ENCODE measurements around the gene MT4.
A peak's percentile ranks its signal among the peaks of the same experiment; 100 is the strongest.
"Not testable (repeated sequence)": the region's sequence is repeated elsewhere in the genome, so short reads cannot be mapped to it uniquely, and the experiment has no call there.

Gene MT4

DNA sequence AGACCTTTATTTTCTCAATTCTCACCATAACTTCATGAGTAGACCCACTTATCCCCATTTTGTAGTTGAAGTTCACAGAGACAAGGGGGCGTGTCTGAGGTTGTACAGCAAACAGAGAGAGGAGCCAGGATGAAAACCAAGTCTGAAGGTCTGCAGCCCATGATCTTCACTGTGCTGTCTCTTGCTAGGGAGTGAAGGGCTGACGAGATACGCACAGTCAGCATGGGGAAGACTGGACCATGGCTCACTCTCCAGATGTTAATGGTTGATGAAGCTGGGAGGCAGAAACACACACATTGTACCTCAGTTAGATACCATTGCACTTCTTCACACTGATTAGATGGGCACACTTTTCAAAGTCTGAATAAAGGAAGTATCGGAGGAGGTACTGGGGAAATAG is 5.8 kb upstream of the MT4 start:
- no peak for DNase-seq (ENCODE audit: low read depth)

DNA sequence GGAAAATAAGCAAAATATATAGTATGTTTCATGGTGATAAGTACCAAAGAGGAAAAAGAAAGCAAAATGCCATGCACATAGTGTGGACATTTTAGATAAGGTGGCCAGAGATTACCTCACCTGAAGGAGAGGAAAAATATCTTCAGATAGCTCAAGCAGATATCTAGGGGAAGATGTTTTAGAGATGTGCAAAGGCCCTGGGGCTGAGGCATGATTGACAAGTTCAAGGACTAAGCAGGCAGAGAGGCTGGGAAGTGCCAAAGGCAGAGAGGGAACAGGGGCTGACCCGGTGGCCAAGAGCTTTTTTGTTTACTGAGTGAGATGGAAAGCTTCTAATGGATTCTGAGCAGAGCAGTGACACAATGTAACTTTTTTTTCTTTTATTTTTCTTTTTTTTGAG is 4.4 kb upstream of the MT4 start:
- DNase-seq (ENCODE audit: low read depth): no peak

DNA sequence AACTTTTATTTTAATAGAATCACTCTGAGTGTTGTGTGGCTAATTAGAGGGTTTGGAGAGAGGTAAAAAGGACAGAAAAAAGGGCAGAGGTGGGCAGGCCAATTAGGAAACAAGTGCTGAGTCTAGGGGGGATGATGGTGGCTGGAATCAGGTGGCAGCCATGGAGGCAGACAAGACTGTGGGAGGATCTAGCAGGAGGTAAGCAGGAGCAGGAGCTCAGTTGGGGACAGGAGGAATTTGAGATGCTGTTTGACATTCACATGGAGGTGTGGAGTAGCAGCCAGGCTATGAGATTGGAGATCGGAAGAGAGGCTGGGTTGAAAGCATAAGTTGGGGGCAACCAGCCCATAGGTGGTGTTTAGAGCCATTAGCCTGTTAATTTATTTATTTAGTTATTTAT is 3.7 kb upstream of the MT4 start:
- DNase-seq (ENCODE audit: low read depth): no peak

DNA sequence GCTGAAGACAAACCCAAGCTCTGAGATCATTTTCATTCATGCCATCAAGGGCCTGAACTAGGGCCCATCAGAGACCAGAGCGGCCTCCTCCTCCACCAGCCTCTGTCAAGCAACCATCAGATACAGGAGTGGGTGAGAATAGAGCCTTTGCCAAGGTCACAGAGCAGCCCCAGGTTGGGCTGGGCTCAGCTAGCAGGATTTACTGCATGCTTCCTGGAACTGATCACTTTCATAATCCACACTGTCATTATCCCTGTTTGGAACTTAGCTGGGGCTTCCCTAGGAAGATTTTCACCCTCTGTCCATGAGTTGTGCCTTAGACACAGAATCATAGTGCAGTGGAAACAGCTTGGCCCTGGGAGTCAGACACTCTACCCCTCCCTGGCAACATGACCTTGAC is 5.1 kb downstream of the MT4 start:
- DNase-seq (ENCODE audit: low read depth): no peak

DNA sequence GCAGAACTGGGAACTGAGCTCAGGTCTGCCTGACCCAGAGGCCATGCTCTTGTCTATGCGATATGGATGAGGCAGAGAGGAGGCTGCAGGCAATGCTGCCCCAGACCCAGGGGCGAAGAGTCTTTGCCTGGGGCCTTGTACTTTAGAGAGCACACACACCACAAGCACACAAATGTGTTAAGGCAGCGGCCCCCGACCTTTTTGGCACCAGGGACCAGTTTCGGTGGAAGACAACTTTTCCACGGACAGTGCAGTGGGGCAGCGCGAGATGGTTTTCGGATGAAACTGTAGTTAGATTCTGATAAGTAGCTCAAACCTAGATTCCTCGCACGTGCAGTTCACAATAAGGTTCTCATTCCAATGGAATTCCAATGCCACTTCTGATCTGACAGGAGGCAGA is 6.7 kb downstream of the MT4 start:
- DNase-seq (ENCODE audit: low read depth): no peak

DNA sequence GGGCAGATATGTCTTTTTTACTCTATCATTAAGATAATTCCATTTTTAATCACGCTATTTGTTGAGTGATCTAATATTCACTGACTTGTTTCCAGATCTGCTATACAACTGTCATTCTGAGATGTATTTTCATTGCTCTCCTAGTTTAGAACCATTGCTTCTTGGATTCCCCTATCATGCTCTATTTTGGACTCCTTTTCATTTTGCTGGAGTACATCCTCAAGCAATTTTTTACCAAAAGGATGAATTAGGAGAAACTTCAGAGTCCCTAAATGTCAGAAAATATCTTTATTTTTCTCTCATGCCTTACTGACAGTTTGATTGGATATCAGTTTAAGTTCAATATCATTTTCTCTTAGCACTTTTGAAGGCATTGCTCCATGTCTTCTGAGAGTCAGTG is 9.8 kb downstream of the MT4 start:
- DNase-seq (ENCODE audit: low read depth): no peak

DNA sequence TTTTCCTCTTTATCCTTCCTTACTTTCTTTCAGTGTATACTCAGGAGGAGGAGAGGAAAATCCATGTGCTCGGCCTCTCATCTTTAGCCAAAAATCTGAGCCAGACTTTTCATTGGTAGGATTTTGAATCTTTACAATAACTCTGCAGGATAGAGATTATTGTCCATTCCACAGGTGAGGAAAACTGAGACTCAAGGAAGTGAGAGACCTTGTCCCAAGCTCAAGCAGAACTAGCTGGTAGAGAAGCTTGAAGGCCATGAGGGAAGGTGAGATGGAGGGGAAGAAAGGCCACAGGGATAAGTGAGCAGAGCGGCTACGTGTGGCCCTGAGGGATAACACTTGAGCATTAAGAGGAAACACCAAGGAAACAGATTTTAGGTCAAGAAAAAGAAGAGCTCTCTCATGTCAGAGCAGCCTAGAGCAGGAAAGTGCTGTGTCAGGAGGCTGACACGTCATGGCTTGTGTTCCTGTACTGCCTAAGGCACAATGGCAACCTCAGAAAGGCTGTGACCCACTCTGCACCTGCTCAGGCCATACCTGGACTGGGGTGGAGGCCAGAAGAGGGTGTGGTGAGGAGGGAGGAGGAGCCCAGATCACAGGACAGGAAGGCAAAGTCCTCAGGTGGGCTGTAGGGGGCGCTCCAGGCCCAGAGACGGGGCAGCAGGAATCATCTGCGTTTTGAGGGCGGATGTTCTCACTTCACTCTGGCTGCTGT is 11.9 kb downstream of the MT4 start:
- peak; percentile 78 for DNase-seq (ENCODE audit: low read depth)

DNA sequence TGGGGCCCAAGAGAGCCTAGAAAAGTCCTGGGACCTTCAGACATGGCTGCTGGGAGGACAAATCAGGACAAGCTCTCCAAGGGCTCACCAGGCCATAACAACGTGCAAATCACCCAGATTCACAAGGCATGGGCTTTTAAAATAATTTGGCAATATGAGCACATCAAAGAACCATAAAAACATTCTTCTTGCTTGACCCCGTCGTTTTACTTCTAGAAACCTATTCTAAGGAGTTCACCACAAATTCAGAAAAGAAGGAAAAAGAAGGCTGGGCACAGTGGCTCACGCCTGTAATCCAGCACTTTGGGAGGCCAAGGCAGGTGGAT is 12.4 kb downstream of the MT4 start:
- no peak for DNase-seq (ENCODE audit: low read depth)

DNA sequence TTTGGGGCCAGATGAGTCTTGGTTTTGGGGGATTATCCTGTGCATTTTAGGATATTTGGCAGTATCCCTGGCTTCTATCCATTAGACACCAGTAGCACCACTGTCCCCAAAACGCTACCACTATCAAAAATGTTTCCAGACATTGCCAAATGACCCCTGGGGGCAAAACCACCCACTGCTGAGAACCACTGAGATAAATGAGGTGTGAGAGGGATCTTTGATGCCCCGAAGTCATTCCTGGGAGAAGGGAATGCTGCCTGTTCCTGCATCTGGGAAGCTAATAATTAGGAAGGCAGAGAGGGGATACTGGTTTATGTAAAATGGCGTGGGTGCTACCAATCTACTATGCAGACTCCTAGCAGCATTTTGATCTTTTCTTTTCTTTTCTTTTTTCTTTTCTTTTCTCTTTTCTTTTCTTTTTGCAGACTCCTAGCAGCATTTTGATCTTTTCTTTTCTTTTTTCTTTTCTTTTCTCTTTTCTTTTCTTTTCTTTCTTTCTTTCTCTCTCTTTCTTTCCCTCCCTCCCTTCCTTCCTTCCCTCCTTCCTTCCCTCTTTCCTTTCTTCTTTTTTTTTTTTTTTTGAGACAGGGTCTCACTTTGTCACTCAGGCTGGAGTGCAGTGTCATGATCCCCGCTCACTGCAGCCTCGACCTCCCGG is 15.6 kb downstream of the MT4 start:
- no peak for DNase-seq (ENCODE audit: low read depth)

DNA sequence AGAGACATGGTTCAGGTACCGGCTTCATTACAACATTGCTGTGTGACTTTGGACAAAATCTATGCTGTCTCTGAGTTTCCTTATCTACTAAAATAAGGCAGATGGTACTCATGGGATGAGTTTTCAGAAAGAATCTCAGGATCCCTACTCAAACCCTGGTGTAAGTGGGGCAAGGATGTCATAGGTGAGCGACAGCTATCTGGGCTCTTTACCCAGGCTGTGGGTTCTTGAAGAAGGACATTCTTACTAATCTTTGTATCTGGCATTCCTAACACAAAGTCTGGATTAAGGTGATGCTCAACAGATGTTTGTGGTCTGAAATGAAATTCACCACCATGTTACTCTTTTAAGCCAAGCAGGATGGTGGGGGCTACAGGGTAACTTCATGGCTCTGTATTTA is 18.0 kb downstream of the MT4 start:
- DNase-seq (ENCODE audit: low read depth): not testable (repeated sequence)

DNA sequence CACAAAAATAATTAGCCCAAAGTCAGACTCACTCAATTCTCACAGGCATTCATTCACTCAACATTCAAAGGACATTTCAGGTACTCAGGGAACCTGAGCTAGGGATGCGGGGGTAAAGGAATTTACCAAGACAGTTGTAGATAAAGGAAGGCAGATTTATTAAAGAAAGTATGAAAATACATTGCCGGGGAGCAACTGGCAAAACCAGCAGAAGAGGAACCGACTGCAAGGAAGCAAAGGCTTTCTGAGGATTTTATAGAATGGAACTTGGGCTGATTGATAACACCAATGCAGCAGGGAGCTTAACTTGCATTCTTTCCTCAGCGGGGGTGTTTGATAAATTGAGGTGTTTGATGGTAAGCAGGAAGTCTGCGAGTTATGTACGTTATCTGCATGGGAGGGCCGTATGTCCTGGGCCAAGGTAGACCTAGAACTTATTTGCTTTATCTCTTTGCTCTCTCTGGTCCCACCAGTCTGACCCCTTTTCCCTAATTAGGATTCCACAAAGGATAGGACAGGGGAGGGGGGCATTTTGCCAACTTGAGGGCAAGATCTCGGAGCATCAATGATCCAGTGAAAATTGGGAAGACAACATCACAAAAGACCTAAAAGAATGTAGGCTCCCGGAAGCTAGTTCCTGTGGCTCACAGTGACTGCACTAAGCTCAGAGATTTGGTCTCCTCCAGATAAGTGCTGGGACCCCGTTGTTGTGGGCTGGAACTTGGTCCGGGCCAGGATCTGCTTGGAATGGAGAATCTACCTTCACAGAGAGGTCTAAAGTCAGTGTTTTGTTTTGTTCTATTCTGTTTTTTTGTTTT is 18.7 kb downstream of the MT4 start:
- no peak for DNase-seq (ENCODE audit: low read depth)

DNA sequence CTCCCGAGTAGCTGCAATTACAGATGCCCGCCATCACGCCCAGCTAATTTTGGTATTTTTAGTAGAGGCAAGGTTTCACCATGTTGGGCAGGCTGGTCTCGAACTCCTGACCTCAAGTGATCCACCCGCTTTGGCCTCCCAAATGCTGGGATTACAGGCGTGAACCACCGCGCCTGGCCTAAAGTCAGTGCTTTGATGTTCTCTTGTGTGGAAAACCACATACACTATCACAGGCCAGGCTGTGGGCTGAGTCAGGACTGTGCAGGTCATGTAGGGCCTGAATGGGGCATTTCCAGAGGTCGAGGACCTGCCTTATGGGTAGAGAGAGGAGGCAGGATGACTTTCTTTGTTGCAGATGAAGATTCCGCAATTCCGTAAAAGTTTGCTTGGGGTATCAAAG is 19.4 kb downstream of the MT4 start:
- DNase-seq (ENCODE audit: low read depth): no peak

DNA sequence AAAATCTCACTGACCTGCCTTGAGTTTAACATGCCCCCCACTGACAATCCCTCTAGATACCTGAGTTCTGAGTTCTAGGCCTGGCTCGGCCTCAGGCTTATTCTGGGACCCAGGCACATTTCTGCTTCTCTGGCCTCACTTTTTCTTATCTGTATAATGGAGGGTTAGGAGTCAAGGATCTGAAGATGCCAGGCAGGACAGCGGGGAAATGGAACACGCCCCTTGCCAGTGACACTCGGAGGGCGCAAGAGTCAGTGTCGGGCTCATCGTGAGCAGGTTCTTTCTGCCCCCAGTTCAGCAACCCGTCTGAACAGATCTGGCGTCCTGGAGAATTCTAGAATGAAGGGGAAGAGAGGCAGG is 23.9 kb downstream of the MT4 start:
- DNase-seq (ENCODE audit: low read depth): no peak

DNA sequence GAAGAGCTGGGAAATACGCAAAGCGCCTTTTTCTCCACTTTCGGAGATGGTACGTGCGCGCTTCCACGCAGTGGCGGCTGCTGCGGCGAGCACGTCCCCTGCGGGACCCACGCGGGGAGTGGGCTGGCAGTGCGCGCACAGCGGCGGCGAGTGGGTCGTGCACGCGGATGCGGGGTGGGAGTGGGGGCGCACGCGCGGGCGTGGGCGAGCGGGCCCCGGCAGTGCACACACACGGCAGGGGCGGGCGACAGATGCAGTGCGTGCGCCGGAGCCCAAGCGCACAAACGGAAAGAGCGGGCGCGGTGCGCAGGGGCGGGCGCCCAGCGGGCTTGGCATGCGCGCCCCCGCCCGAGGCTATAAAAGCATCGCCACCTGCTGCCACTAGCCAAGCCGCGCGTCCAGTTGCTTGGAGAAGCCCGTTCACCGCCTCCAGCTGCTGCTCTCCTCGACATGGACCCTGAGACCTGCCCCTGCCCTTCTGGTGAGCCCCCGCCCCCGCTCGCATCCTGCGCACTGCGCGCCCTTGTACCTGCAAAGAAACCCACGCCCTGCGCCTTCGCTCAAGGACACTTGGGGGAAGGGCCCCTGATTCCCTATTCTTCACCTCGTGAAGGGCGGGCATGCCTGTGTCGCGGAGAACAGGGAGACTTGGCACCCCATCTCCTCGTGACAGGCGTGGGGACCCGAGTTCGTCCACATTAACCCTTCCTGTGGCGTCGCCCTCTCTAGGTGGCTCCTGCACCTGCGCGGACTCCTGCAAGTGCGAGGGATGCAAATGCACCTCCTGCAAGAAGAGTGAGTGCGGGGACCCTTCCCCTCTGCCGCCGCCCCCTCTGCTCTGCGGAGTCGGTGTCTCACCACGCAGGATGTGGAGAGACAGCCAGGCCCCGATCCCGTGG is 24.5 kb downstream of the MT4 start, which contains the start of gene MT3:
MT3 (plus strand) TSS at position 388 of the 899 bp plus-strand sequence; CDS start at position 451, 63 bp downstream.
- DNase-seq (ENCODE audit: low read depth): no peak

DNA sequence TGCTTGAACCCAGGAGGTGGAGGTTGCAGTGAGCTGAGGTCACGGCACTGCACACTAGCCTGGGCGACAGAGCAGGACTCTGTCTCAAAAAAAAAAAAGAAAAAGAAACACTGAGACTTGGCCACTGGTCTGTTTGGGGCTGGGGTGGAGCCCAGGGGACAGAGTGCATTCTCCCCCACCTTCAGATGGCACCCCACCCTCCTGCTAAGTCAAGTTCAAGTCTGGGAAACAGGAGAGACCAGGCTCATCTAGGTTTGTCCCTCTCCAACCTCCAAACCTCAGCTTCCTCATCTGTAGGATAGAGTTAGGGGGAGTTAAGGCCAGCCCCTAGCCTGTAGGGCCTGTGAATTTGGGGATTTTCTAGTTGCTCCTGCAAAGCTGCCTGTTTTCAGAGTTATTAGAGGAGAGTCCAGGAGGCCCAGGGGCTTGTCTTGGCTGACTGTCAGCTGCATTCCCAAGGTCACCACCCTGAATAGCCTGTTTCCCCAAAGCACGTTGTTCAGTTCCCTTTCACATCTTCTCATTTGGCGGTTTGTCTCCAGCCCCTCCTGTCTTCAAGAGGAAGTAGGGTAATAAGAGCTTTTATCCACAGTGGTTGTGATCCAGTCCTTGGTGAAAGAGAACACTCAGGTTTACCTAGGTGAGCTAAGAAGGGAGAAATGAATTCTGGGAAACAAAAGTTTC is 26.6 kb downstream of the MT4 start:
- no peak for DNase-seq (ENCODE audit: low read depth)

DNA sequence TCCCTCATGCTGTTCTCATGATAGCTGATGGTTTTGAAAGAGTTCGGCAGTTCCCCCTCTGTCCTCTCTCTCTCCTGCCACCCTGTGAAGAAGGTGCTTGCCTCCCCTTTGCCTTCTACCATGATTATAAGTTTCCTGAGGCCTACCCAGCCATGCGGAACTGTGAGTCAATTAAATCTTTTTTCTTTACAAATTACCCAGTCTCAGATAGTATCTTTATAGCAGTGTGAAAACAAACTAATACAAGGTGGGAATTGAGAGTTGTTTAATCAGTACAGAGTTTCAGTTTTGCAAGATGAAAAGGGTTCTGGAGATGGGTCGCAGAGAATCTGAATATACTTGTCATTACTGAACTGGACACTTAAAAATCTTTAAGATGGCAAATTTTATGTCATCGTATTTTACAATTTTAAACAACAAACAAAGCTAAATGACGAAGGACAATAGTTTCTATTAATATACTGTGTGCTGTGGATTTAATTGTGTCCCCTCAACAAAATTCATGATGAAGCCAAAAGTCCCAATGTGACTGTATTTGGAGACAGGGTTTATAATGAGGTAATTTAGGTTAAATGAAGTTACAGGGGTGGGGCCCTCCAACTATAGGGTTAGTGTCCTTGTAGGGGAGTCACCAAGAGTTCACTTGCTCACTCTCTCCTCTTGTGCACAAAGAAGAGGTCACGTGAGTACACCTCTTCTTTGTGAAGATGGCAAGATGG is 28.9 kb downstream of the MT4 start:
- no peak for DNase-seq (ENCODE audit: low read depth)

DNA sequence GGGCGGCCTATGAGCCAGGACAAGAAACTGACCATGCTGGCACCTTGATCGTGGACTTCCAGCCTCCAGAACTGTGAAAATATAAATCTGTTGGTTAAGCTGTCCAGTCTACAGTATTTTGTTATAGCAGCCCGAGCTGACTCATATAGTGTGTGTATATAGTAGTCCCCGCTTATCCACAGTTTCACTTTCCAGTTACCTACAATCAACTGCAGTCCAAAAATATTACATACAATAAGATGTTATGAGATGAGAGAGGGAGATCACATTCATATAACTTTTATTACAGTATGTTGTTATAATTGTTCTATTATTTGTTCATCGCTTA is 29.4 kb downstream of the MT4 start:
- no peak for DNase-seq (ENCODE audit: low read depth)

DNA sequence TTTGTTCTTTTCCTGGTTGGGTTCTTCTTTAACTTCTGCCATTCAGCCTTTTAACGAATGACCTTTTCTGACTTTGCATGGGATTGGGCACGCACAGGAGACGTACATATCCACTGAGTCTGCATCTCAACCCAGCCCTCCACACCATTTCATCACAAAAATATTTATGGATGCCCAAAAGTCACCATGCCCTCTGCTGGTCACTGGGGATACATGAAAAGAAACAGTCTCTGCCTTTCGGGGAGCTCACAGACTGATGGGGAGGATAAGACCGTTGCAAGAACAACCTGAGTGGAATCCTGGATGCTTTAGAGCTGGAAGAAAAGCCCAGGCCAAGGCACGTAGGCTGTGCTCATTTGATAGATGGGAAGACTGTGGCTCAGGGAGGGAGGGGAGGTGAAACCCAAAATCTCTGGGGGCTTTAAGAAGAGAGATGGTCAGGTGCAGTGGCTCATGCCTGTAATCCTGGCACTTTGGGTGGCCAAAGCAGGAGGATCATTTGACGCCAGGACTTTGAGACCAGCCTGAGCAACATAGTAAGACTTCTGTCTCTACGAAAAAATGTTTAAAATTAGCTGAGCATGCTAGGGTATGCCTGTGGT is 35.6 kb downstream of the MT4 start:
- DNase-seq (ENCODE audit: low read depth): no peak

DNA sequence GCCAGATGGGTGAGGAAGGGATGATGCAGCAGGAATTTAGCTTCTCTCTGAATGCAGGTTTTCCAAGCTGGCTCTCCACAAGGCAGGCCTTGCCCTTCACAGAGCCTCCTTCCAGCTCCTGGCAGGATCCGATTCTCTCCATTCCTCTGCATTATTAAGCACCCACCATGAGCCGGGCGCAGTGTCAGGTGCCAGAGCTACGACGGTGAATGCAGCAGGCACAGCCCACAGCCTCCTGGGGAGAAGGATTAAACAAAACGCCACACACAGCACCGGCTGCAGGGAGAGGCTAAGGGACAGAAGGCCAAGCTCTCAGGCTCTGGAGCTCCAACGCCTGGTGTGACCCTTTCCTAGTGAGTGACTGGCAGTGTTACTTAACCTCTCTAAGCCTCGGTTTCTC is 36.5 kb downstream of the MT4 start:
- no peak for DNase-seq (ENCODE audit: low read depth)

DNA sequence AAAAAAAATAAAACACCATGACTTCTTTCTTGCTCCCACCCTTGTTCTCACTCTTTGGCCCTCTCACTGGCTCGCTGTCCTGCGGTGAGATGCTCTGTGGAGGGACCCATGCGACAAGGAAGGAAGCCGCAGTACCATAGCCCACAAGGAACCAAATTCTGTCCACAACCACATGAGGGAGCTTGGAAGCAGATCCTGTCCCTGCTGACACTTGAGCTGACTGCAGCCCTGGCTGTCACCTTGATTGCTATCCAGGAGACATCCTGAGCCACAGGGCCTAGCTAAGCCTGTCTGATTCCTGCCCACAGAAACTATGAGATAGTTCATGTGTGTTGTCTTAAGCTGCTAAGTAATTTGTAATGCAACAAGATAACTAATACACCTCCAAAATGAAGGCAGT is 38.7 kb downstream of the MT4 start:
- no peak for DNase-seq (ENCODE audit: low read depth)

DNA sequence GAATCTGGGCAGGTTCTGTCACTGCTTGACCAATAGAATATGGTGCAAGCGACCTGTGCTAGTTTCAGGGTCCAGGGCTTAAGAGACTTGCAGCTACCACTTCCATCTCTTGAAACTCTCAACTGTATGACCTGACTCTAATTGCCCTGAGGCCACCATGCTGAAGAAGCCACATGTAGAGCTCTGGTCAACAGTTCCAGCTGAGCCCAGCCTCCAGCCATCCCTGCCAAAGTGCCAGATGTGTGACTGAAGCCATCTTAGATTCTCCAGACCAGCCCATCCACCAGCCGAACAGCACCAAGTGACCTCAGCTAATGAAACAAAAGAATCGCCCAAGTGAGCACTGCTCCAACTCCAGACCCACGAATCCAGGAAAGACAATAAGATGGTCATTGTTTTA is 40.1 kb downstream of the MT4 start:
- DNase-seq (ENCODE audit: low read depth): no peak
